ENCODE measurements around the gene UST.

Gene UST

GRCh38 chr6:149109397-149110070, 362.7 kb downstream of the UST start:
- no peak overlapping the region for H3K9ac ChIP-seq (ENCODE audit: low read length)
- H3K18ac ChIP-seq (ENCODE audit: low read depth in 1 of 2, low read length in 2 of 2): no peak overlapping the region
- H3K9me3 ChIP-seq (ENCODE audit: control insufficient read depth, low read length): no peaks in the 10 kb centered on the region
- H3K4me2 ChIP-seq (ENCODE audit: low read length, poor library complexity, severe bottlenecking): no peak overlapping the region
- no peaks in the 10 kb centered on the region for H3K36me3 ChIP-seq (ENCODE audit: control insufficient read depth in 1 of 2, insufficient read depth in 2 of 2, low read depth in 1 of 2, low read length in 2 of 2)
- no peak overlapping the region for H2BK12ac ChIP-seq (ENCODE audit: low read length in 2 of 2)
- 91% methylated on average over 4 of the region's 5 CpGs for WGBS
- no peak overlapping the region for H3K14ac ChIP-seq (ENCODE audit: low read length in 2 of 2)
- H3K4ac ChIP-seq (ENCODE audit: low read depth in 1 of 2, low read length in 2 of 2): no peak overlapping the region
- H4K8ac ChIP-seq (ENCODE audit: low read length): no peak overlapping the region
- H3K4me1 ChIP-seq (ENCODE audit: control insufficient read depth, insufficient read depth, low read depth, low read length): no peaks in the 10 kb centered on the region
- H2BK5ac ChIP-seq (ENCODE audit: low read depth, low read length, poor library complexity, severe bottlenecking): no peak overlapping the region
- H3K79me1 ChIP-seq (replicated peaks; ENCODE audit: low read length, poor library complexity, severe bottlenecking): no peaks in the 10 kb centered on the region
- no peak overlapping the region for H2AK5ac ChIP-seq (ENCODE audit: low read length, severe bottlenecking)
- H4K91ac ChIP-seq (ENCODE audit: low read length): no peak overlapping the region
- no peak overlapping the region for H2BK120ac ChIP-seq (ENCODE audit: low read depth, low read length)
- H3K4me3 ChIP-seq (ENCODE audit: insufficient read depth in 1 of 2, low read depth in 1 of 2, low read length in 2 of 2): no peak overlapping the region
- H3K23ac ChIP-seq (ENCODE audit: low read length in 2 of 2): no peak overlapping the region
- H2AFZ ChIP-seq (ENCODE audit: low read depth, low read length): no peak overlapping the region
- H3K27me3 ChIP-seq (ENCODE audit: control insufficient read depth in 1 of 2, insufficient read depth in 1 of 2, low read length in 2 of 2): no peaks in the 10 kb centered on the region
- DNase-seq: no peak
- H3K27ac ChIP-seq (ENCODE audit: low read length, poor library complexity, severe bottlenecking): no peak overlapping the region
- no peak overlapping the region for H2BK15ac ChIP-seq (ENCODE audit: low read depth, poor library complexity, severe bottlenecking)

GRCh38 chr6:149111556-149112115, 364.8 kb downstream of the UST start:
- Histone ChIP-seq H3K9me3 (ENCODE audit: control insufficient read depth, low read length) (no peaks in the 10 kb centered on the region), H3K36me3 (ENCODE audit: control insufficient read depth in 1 of 2, insufficient read depth in 2 of 2, low read depth in 1 of 2, low read length in 2 of 2) (no peaks in the 10 kb centered on the region), H3K79me1 (replicated peaks; ENCODE audit: low read length, poor library complexity, severe bottlenecking) (no peaks in the 10 kb centered on the region), H2BK5ac (ENCODE audit: low read depth, low read length, poor library complexity, severe bottlenecking) (no peak overlapping the region), H2BK120ac (ENCODE audit: low read depth, low read length) (no peak overlapping the region), H3K4me2 (ENCODE audit: low read length, poor library complexity, severe bottlenecking) (no peak overlapping the region), H2AFZ (ENCODE audit: low read depth, low read length) (no peak overlapping the region), H3K14ac (ENCODE audit: low read length in 2 of 2) (no peak overlapping the region), H3K18ac (ENCODE audit: low read depth in 1 of 2, low read length in 2 of 2) (no peak overlapping the region), H3K4me1 (ENCODE audit: control insufficient read depth, insufficient read depth, low read depth, low read length) (no peaks in the 10 kb centered on the region), H3K27ac (ENCODE audit: low read length, poor library complexity, severe bottlenecking) (no peak overlapping the region), H3K4me3 (ENCODE audit: insufficient read depth in 1 of 2, low read depth in 1 of 2, low read length in 2 of 2) (no peak overlapping the region), H3K4ac (ENCODE audit: low read depth in 1 of 2, low read length in 2 of 2) (no peak overlapping the region), H3K23ac (ENCODE audit: low read length in 2 of 2) (no peak overlapping the region), H3K27me3 (ENCODE audit: control insufficient read depth in 1 of 2, insufficient read depth in 1 of 2, low read length in 2 of 2) (no peaks in the 10 kb centered on the region), H3K9ac (ENCODE audit: low read length) (no peak overlapping the region), H2BK12ac (ENCODE audit: low read length in 2 of 2) (no peak overlapping the region), H2BK15ac (ENCODE audit: low read depth, poor library complexity, severe bottlenecking) (no peak overlapping the region), H4K91ac (ENCODE audit: low read length) (no peak overlapping the region), H2AK5ac (ENCODE audit: low read length, severe bottlenecking) (no peak overlapping the region), H4K8ac (ENCODE audit: low read length) (no peak overlapping the region)
- WGBS: 91% methylated on average over 1 of the region's 2 CpGs
- DNase-seq: no peak

- H3K9me3 ChIP-seq (ENCODE audit: control insufficient read depth, low read length): no peaks in the 10 kb centered on the region
- H3K27ac ChIP-seq (ENCODE audit: low read length, poor library complexity, severe bottlenecking): no peak overlapping the region
- no peak overlapping the region for H3K4me3 ChIP-seq (ENCODE audit: insufficient read depth in 1 of 2, low read depth in 1 of 2, low read length in 2 of 2)
- no peak overlapping the region for H2AK5ac ChIP-seq (ENCODE audit: low read length, severe bottlenecking)
- 100% methylated on average over 1 of the region's 2 CpGs for WGBS
- no peak overlapping the region for H3K23ac ChIP-seq (ENCODE audit: low read length in 2 of 2)
- no peak overlapping the region for H3K4ac ChIP-seq (ENCODE audit: low read depth in 1 of 2, low read length in 2 of 2)
- no peak overlapping the region for H3K4me2 ChIP-seq (ENCODE audit: low read length, poor library complexity, severe bottlenecking)
- no peak overlapping the region for H2AFZ ChIP-seq (ENCODE audit: low read depth, low read length)
- no peak overlapping the region for H3K14ac ChIP-seq (ENCODE audit: low read length in 2 of 2)
- no peaks in the 10 kb centered on the region for H3K79me1 ChIP-seq (replicated peaks; ENCODE audit: low read length, poor library complexity, severe bottlenecking)
- H3K27me3 ChIP-seq (ENCODE audit: control insufficient read depth in 1 of 2, insufficient read depth in 1 of 2, low read length in 2 of 2): no peaks in the 10 kb centered on the region
- H2BK5ac ChIP-seq (ENCODE audit: low read depth, low read length, poor library complexity, severe bottlenecking): no peak overlapping the region
- no peaks in the 10 kb centered on the region for H3K36me3 ChIP-seq (ENCODE audit: control insufficient read depth in 1 of 2, insufficient read depth in 2 of 2, low read depth in 1 of 2, low read length in 2 of 2)
- H3K18ac ChIP-seq (ENCODE audit: low read depth in 1 of 2, low read length in 2 of 2): no peak overlapping the region
- H4K8ac ChIP-seq (ENCODE audit: low read length): no peak overlapping the region
- H2BK12ac ChIP-seq (ENCODE audit: low read length in 2 of 2): no peak overlapping the region
- no peak overlapping the region for H2BK15ac ChIP-seq (ENCODE audit: low read depth, poor library complexity, severe bottlenecking)
- H3K4me1 ChIP-seq (ENCODE audit: control insufficient read depth, insufficient read depth, low read depth, low read length): no peaks in the 10 kb centered on the region
- no peak overlapping the region for H3K9ac ChIP-seq (ENCODE audit: low read length)
- no peak for DNase-seq
- H2BK120ac ChIP-seq (ENCODE audit: low read depth, low read length): no peak overlapping the region
- no peak overlapping the region for H4K91ac ChIP-seq (ENCODE audit: low read length)
Measured at GRCh38 chr6:149112976-149113375, 366.1 kb downstream of the UST start.

- Histone ChIP-seq H4K91ac (ENCODE audit: low read length) (no peak overlapping the region), H3K9ac (ENCODE audit: low read length) (no peak overlapping the region), H3K9me3 (ENCODE audit: control insufficient read depth, low read length) (no peaks in the 10 kb centered on the region), H2BK12ac (ENCODE audit: low read length in 2 of 2) (no peak overlapping the region), H3K23ac (ENCODE audit: low read length in 2 of 2) (no peak overlapping the region), H3K27ac (ENCODE audit: low read length, poor library complexity, severe bottlenecking) (no peak overlapping the region), H4K8ac (ENCODE audit: low read length) (no peak overlapping the region), H2BK120ac (ENCODE audit: low read depth, low read length) (no peak overlapping the region), H3K79me1 (replicated peaks; ENCODE audit: low read length, poor library complexity, severe bottlenecking) (no peaks in the 10 kb centered on the region), H2AK5ac (ENCODE audit: low read length, severe bottlenecking) (no peak overlapping the region), H3K27me3 (ENCODE audit: control insufficient read depth in 1 of 2, insufficient read depth in 1 of 2, low read length in 2 of 2) (no peaks in the 10 kb centered on the region), H2BK15ac (ENCODE audit: low read depth, poor library complexity, severe bottlenecking) (no peak overlapping the region), H3K4ac (ENCODE audit: low read depth in 1 of 2, low read length in 2 of 2) (no peak overlapping the region), H2AFZ (ENCODE audit: low read depth, low read length) (no peak overlapping the region), H2BK5ac (ENCODE audit: low read depth, low read length, poor library complexity, severe bottlenecking) (no peak overlapping the region), H3K14ac (ENCODE audit: low read length in 2 of 2) (no peak overlapping the region), H3K4me2 (ENCODE audit: low read length, poor library complexity, severe bottlenecking) (no peak overlapping the region), H3K4me3 (ENCODE audit: insufficient read depth in 1 of 2, low read depth in 1 of 2, low read length in 2 of 2) (no peak overlapping the region), H3K18ac (ENCODE audit: low read depth in 1 of 2, low read length in 2 of 2) (no peak overlapping the region), H3K36me3 (ENCODE audit: control insufficient read depth in 1 of 2, insufficient read depth in 2 of 2, low read depth in 1 of 2, low read length in 2 of 2) (no peaks in the 10 kb centered on the region), H3K4me1 (ENCODE audit: control insufficient read depth, insufficient read depth, low read depth, low read length) (no peaks in the 10 kb centered on the region)
- no peak for DNase-seq
- 88% methylated on average over 3 of the region's 4 CpGs for WGBS
Measured at GRCh38 chr6:149114167-149114566, 367.3 kb downstream of the UST start.

All from mesenchymal stem cell (in vitro differentiated cells and primary cell).